H1 (cell line): ENCODE data around the gene LARP4.

Source experiments
- ATF2 ChIP-seq: IDR thresholded peaks from 2 replicates; pipeline ENCODE4 v1.6.1; 2012; ENCODE audit warnings: low read length, inconsistent platforms
- CTCF ChIP-seq, 3 experiments: IDR thresholded peaks; 1 replicate in 2 of 3; 2 replicates in 1 of 3; pipeline versions ENCODE4 v1.5.1 to v1.6.1; 2011; ENCODE audit warnings: low read length in 3 of 3, mild to moderate bottlenecking in 3 of 3, inconsistent platforms in 2 of 3, low read depth in 1 of 3, moderate library complexity in 1 of 3; ENCODE audit not compliant: insufficient read depth in 1 of 3; ENCODE audit errors: control extremely low read depth in 1 of 3
- NRF1 ChIP-seq: IDR thresholded peaks from 2 replicates; pipeline ENCODE4 v1.6.1; 2011; ENCODE audit warnings: mild to moderate bottlenecking, low read depth, low read length, improper control_type of control experiment
- SIRT6 ChIP-seq: IDR thresholded peaks from one replicate; pipeline ENCODE4 v1.7.1; 2012; ENCODE audit warnings: low read length, inconsistent platforms
- TAF7 ChIP-seq: optimal IDR thresholded peaks from 2 replicates; pipeline ENCODE3; 2011; ENCODE audit warnings: low read depth, mild to moderate bottlenecking, inconsistent platforms, low read length, moderate library complexity, borderline replicate concordance
- USF2 ChIP-seq: IDR thresholded peaks from 2 replicates; pipeline ENCODE4 v1.6.1; 2011; ENCODE audit warnings: low read length, improper control_type of control experiment

GRCh38 chr12:50482571-50482970, 81.9 kb downstream of the LARP4 start:
- no peak for TF ChIP-seq TAF7
- no peak for TF ChIP-seq NRF1
- no peak for TF ChIP-seq USF2
- no peak for TF ChIP-seq CTCF (IDR thresholded peaks at IDR 0.05; ENCODE audit: control extremely low read depth in 1 of 3, insufficient read depth in 1 of 3, low read depth in 1 of 3, low read length in 3 of 3)
- TF ChIP-seq SIRT6, result no peak
- no peak for TF ChIP-seq ATF2
